Neuron (in vitro differentiated cells): ENCODE results near the gene GDF2.

Source experiments
- H2AFZ ChIP-seq: one replicate; pipeline ENCODE4 v1.6.1; 2013; ENCODE audit warnings: low read depth, mild to moderate bottlenecking, inconsistent platforms, low read length, moderate library complexity
- H3K27me3 ChIP-seq: one replicate; pipeline ENCODE4 v1.6.1; 2013; ENCODE audit warnings: low read length; ENCODE audit not compliant: insufficient read depth
- H3K36me3 ChIP-seq: one replicate; pipeline ENCODE4 v1.6.1; 2013; ENCODE audit warnings: low read length; ENCODE audit not compliant: insufficient read depth
- H3K4me1 ChIP-seq: one replicate; pipeline ENCODE4 v1.6.1; 2013; ENCODE audit warnings: low read length; ENCODE audit not compliant: insufficient read depth
- H3K4me3 ChIP-seq: 2 replicates; pipeline ENCODE4 v1.5.1; 2013; ENCODE audit warnings: mild to moderate bottlenecking, low read length, moderate library complexity
- H3K9me3 ChIP-seq: one replicate; pipeline ENCODE4 v1.6.1; 2013; ENCODE audit warnings: low read length

The GDF2 gene

GRCh38 chr10:47333532-47333931 is 11.3 kb downstream of the GDF2 start:
- Histone ChIP-seq H3K4me1 (no peaks in the 10 kb centered on the region), H3K27me3 (no peaks in the 10 kb centered on the region), H2AFZ (no peak overlapping the region), H3K4me3 (no peak overlapping the region), H3K36me3 (no peaks in the 10 kb centered on the region), H3K9me3 (no peaks in the 10 kb centered on the region)

DNA sequence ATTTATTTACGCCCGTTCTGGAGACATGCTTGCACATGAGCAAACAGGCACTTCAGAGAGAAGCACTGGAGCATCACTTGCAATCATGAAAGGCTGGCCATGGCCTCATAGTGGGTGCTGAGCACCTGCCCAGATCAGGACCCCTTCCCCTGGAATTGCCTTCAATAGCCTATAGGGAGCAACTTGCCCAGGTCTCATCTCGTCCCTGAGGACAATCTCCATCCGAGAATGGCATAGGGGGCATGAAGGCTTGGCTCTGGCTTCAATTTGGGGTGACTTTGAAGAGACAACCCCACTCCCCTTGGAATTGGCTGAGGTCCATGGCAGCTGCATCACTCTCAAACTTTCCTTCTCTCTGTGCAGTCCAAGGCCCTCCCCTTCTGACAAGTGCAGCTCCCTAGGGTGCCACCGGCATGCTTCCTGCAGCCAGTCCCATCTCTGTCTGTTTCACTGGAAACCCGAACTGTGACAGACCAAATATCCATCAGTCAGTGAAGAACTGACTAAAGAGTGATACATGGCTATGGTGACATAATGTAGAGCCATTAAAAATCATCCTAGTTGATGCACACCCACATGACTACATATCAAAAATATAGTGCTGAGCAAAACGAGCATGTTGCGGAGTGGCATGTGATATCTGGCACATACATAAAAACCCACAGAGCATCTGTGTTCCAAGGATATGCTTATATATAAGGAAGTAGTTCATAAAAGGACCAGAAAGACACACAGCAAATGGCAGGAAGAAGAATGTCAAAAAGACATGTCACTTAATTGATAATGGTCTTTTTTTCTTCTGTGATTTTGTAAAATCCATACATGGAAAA is 12.4 kb downstream of the GDF2 start:
- Histone ChIP-seq H3K4me3 (no peak overlapping the region), H3K27me3 (no peaks in the 10 kb centered on the region), H3K4me1 (no peaks in the 10 kb centered on the region), H2AFZ (no peak overlapping the region), H3K9me3 (no peaks in the 10 kb centered on the region), H3K36me3 (no peaks in the 10 kb centered on the region)

GRCh38 chr10:47335906-47336305 is 13.7 kb downstream of the GDF2 start:
- no peaks in the 10 kb centered on the region for H3K4me1 ChIP-seq
- no peak overlapping the region for H3K4me3 ChIP-seq
- no peaks in the 10 kb centered on the region for H3K36me3 ChIP-seq
- no peaks in the 10 kb centered on the region for H3K9me3 ChIP-seq
- no peaks in the 10 kb centered on the region for H3K27me3 ChIP-seq
- no peak overlapping the region for H2AFZ ChIP-seq

DNA sequence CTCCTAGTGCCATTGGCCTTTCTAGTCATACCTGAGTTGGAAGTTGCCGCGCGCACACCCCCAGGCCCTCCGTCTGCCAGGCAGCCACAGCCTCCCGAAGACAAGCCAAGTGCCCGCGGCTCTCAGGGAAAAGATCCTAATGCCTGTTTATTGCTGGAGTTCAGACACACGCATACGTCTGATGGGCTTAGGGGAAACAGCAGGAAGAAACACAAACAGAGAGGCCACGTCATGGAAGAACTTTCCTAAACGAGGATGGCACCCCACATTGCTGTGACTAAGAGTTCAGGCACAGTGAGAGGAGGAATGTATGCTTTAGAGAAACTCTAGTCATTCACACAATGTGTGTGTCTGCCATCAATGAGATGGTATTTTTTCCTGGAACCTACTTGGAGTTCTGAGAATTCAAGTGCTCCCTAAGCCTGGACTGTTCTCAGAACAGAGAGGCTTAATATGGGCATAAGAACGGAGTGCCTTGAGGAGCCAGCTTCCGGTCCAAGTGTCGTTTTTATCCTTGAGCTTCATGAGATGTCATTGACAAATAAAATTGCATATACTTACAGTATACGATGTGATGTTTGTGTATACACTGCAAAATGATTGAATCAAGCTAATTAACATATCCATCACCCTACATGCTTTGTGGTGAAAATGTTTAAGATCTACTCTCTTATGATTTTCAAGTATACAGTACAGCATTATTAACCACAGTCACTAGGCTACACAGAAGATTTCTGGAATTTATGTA is 14.3 kb downstream of the GDF2 start:
- Histone ChIP-seq H3K9me3 (no peaks in the 10 kb centered on the region), H3K4me1 (no peaks in the 10 kb centered on the region), H3K4me3 (no peak overlapping the region), H2AFZ (no peak overlapping the region), H3K27me3 (no peaks in the 10 kb centered on the region), H3K36me3 (no peaks in the 10 kb centered on the region)

DNA sequence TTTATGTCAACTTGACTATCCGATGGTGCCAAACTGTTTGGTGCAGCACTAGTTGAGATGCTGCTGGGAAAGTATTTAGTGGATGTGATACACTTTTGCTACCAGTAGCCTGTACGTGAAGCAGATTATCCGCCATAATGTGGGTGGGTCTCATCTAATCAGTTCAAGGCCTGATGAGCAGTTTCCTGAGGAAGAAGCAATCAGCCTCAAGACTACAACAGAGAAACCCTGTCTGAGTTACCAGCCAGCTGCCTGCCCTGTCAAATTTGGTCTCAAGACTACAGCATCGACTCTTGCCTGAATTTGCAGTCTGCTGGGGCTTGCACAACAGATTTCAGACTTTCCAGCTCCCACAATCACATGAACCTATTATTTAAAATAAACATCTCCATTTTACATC is 15.1 kb downstream of the GDF2 start:
- Histone ChIP-seq H3K9me3 (no peaks in the 10 kb centered on the region), H3K36me3 (no peaks in the 10 kb centered on the region), H3K4me3 (no peak overlapping the region), H3K4me1 (no peaks in the 10 kb centered on the region), H3K27me3 (no peaks in the 10 kb centered on the region), H2AFZ (no peak overlapping the region)

DNA sequence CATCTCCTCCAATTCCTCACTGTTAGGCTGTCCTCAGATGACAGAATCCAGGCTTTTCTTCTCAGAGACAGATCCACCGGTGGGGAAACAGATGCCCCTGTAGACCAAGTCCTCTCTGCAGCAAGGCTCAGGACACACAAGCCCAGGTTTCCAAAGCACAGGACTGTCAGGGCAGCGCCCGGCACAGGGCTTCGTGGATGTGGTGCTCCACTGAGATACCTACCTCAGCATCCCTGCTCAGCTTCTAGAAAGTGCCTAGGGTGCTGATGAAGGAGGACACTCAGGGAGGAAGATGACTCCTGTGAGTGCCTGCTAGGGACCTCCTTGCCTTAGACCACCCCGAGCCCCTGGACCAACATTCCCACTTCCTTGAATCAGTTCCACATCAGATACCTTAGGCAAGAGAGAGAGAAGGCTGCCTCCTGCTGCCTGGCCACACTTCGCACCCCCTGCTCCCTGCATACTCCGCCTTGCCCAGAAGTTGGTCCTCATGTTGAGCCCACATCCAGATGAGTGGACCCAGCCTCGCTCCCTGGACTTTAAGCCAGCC is 17.0 kb downstream of the GDF2 start:
- H3K9me3 ChIP-seq: no peaks in the 10 kb centered on the region
- no peaks in the 10 kb centered on the region for H3K4me1 ChIP-seq
- H3K27me3 ChIP-seq: no peaks in the 10 kb centered on the region
- no peak overlapping the region for H2AFZ ChIP-seq
- no peaks in the 10 kb centered on the region for H3K36me3 ChIP-seq
- H3K4me3 ChIP-seq: no peak overlapping the region

GRCh38 chr10:47339759-47340607 is 17.7 kb downstream of the GDF2 start:
- no peak overlapping the region for H2AFZ ChIP-seq
- H3K27me3 ChIP-seq: no peaks in the 10 kb centered on the region
- H3K9me3 ChIP-seq: no peaks in the 10 kb centered on the region
- H3K4me3 ChIP-seq: no peak overlapping the region
- H3K36me3 ChIP-seq: no peaks in the 10 kb centered on the region
- H3K4me1 ChIP-seq: no peaks in the 10 kb centered on the region

- Histone ChIP-seq H3K4me1 (no peaks in the 10 kb centered on the region), H3K27me3 (no peaks in the 10 kb centered on the region), H2AFZ (no peak overlapping the region), H3K4me3 (no peak overlapping the region), H3K36me3 (no peaks in the 10 kb centered on the region), H3K9me3 (no peaks in the 10 kb centered on the region)
Observed at GRCh38 chr10:47340608-47341170, 18.4 kb downstream of the GDF2 start.

- Histone ChIP-seq H3K27me3 (no peaks in the 10 kb centered on the region), H3K9me3 (no peaks in the 10 kb centered on the region), H3K36me3 (no peaks in the 10 kb centered on the region), H2AFZ (no peak overlapping the region), H3K4me3 (no peak overlapping the region), H3K4me1 (no peaks in the 10 kb centered on the region)
Observed at GRCh38 chr10:47344996-47345870, 23.0 kb downstream of the GDF2 start.

GRCh38 chr10:47346581-47347302 is 24.5 kb downstream of the GDF2 start:
- H3K36me3 ChIP-seq: no peaks in the 10 kb centered on the region

DNA sequence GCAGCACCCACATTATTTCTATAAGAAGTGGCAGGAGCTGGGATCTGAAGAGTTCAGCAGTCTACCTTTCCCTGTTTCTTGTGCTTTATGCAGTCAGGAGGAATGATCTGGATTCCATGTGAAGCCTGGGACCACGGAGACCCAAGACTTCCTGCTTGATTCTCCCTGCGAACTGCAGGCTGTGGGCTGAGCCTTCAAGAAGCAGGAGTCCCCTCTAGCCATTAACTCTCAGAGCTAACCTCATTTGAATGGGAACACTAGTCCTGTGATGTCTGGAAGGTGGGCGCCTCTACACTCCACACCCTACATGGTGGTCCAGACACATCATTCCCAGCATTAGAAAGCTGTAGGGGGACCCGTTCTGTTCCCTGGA is 25.0 kb downstream of the GDF2 start:
- Histone ChIP-seq H3K4me3 (no peak overlapping the region), H3K27me3 (no peaks in the 10 kb centered on the region), H3K9me3 (no peaks in the 10 kb centered on the region), H3K4me1 (no peaks in the 10 kb centered on the region), H2AFZ (no peak overlapping the region), H3K36me3 (no peaks in the 10 kb centered on the region)

More at GRCh38 chr10:47346581-47347302, 24.5 kb downstream of the GDF2 start:
- H3K9me3 ChIP-seq: no peaks in the 10 kb centered on the region
- H3K4me3 ChIP-seq: no peak overlapping the region
- H3K27me3 ChIP-seq: no peaks in the 10 kb centered on the region
- no peaks in the 10 kb centered on the region for H3K4me1 ChIP-seq
- H2AFZ ChIP-seq: no peak overlapping the region
